ENCODE data around the gene EEIG2. TPM values are rescaled to one million over a fixed set of nuclear protein-coding genes. Genes with fewer than 3 reads are reported as not detected.

EEIG2 gene
- total RNA-seq, 1 donor from 2014 or later = 61.1 TPM

- DNase-seq = no peak
Measured at GRCh38 chr1:108551137-108551862, 8.6 kb upstream of the EEIG2 start.

GRCh38 chr1:108553905-108554304 lies 6.0 kb upstream of the EEIG2 start:
- no peak for DNase-seq

GRCh38 chr1:108554682-108555427 lies 5.0 kb upstream of the EEIG2 start:
- DNase-seq = no peak

GRCh38 chr1:108556066-108556465 lies 3.8 kb upstream of the EEIG2 start:
- no peak for DNase-seq

- DNase-seq = no peak
Measured at GRCh38 chr1:108556499-108556898, 3.4 kb upstream of the EEIG2 start.

- DNase-seq = no peak
Measured at GRCh38 chr1:108557296-108557695, 2.6 kb upstream of the EEIG2 start.

- peak; percentile 20 for DNase-seq
Measured at GRCh38 chr1:108560189-108560873, 431 bp downstream of the EEIG2 start.

GRCh38 chr1:108560874-108561459 lies 1.1 kb downstream of the EEIG2 start:
- DNase-seq = peak; percentile 18

GRCh38 chr1:108561689-108562326 lies 1.9 kb downstream of the EEIG2 start:
- DNase-seq = peak; percentile 5

- no peak for DNase-seq
Measured at GRCh38 chr1:108563808-108564207, 3.9 kb downstream of the EEIG2 start.

GRCh38 chr1:108565081-108565480 lies 5.2 kb downstream of the EEIG2 start:
- DNase-seq = no peak

GRCh38 chr1:108565512-108565911 lies 5.6 kb downstream of the EEIG2 start:
- no peak for DNase-seq

GRCh38 chr1:108568589-108568988 lies 8.7 kb downstream of the EEIG2 start:
- DNase-seq = no peak

- DNase-seq = no peak
Measured at GRCh38 chr1:108569097-108569728, 9.3 kb downstream of the EEIG2 start.

GRCh38 chr1:108570128-108570527 lies 10.2 kb downstream of the EEIG2 start:
- no peak for DNase-seq

- no peak for DNase-seq
Measured at GRCh38 chr1:108570998-108571401, 11.1 kb downstream of the EEIG2 start.

- DNase-seq = no peak
Measured at GRCh38 chr1:108572182-108572581, 12.3 kb downstream of the EEIG2 start.

- DNase-seq = no peak
Measured at GRCh38 chr1:108573183-108573582, 13.3 kb downstream of the EEIG2 start.

GRCh38 chr1:108574008-108574407 lies 14.1 kb downstream of the EEIG2 start:
- DNase-seq = no peak

GRCh38 chr1:108575375-108575774 lies 15.5 kb downstream of the EEIG2 start:
- DNase-seq = no peak

GRCh38 chr1:108583757-108584427 lies 24.0 kb downstream of the EEIG2 start:
- no peak for DNase-seq

All from occipital lobe (tissue), 2 donors.